ENCODE data around the gene TMEM150B. TPM values are rescaled to one million over a fixed set of nuclear protein-coding genes. Genes with fewer than 3 reads are reported as not detected.

Gene TMEM150B
- not detected in 2 replicates for total RNA-seq

GRCh38 chr19:55325172-55325571, at the start of gene TMEM150B:
Gene TMEM150B, minus strand, starts transcription at chr19:55325341. Its CDS starts 4,305 bp downstream, at chr19:55321036.

GRCh38 chr19:55370305-55370988, 45.3 kb upstream of the TMEM150B start, which contains the start of gene IL11:
Gene IL11, minus strand, starts transcription at chr19:55370463. Its CDS starts 153 bp downstream, at chr19:55370310.

GRCh38 chr19:55362990-55363716, 38.0 kb upstream of the TMEM150B start, which contains the start of gene GARIN5B:
Gene GARIN5B, minus strand, starts transcription at chr19:55363260. Its CDS starts 194 bp downstream, at chr19:55363066.

GRCh38 chr19:55354698-55355212, 29.6 kb upstream of the TMEM150B start, which contains the start of gene COX6B2:
Gene COX6B2, minus strand, starts transcription at chr19:55354719. Its CDS starts 198 bp downstream, at chr19:55354521.

GRCh38 chr19:55339105-55339888, 14.2 kb upstream of the TMEM150B start, which contains the start of gene KMT5C:
Gene KMT5C, plus strand, starts transcription at chr19:55339876. Its CDS starts 2,061 bp downstream, at chr19:55341937.

GRCh38 chr19:55283548-55284377, 41.4 kb downstream of the TMEM150B start, which contains the start of gene BRSK1:
Gene BRSK1, plus strand, starts transcription at chr19:55283997. Its CDS starts 446 bp downstream, at chr19:55284443.

GRCh38 chr19:55279770-55280643, 45.1 kb downstream of the TMEM150B start, which contains the start of gene HSPBP1:
Gene HSPBP1, minus strand, starts transcription at chr19:55280110. Its CDS starts 502 bp downstream, at chr19:55279608.

Other genes with a start within 250 kb of the TMEM150B start
- 112 and 125 TPM in 2 replicates for gene EPS8L1, start 249.5 kb downstream of the TMEM150B start, total RNA-seq
- 36.5 and 41.4 TPM in 2 replicates for gene PPP1R12C, start 207.7 kb downstream of the TMEM150B start, total RNA-seq
- gene TNNT1, start 176.1 kb downstream of the TMEM150B start, total RNA-seq = 12.3 and 18.7 TPM in 2 replicates
- gene TNNI3, start 167.6 kb downstream of the TMEM150B start, total RNA-seq = not detected in 2 replicates
- gene DNAAF3, start 158.7 kb downstream of the TMEM150B start, total RNA-seq = 1.1 and 3.1 TPM in 2 replicates
- gene SYT5, start 145.1 kb downstream of the TMEM150B start, total RNA-seq = not detected in 2 replicates
- 0.21 TPM in 1 of 2 replicates, not detected in the other for gene PTPRH, start 115.8 kb downstream of the TMEM150B start, total RNA-seq
- gene TMEM86B, start 96.6 kb downstream of the TMEM150B start, total RNA-seq = 1.1 and 2.4 TPM in 2 replicates
- gene PPP6R1, start 66.3 kb downstream of the TMEM150B start, total RNA-seq = 38.7 and 50.4 TPM in 2 replicates
- gene HSPBP1, start 45.2 kb downstream of the TMEM150B start, total RNA-seq = 61.6 and 84.8 TPM in 2 replicates
- 1.6 and 5.0 TPM in 2 replicates for gene BRSK1, start 41.3 kb downstream of the TMEM150B start, total RNA-seq
- gene KMT5C, start 14.5 kb upstream of the TMEM150B start, total RNA-seq = 14.7 and 18.8 TPM in 2 replicates
- gene COX6B2, start 29.4 kb upstream of the TMEM150B start, total RNA-seq = 0.35 TPM in 1 of 2 replicates, not detected in the other
- gene GARIN5B, start 37.9 kb upstream of the TMEM150B start, total RNA-seq = not detected in 2 replicates
- gene IL11, start 45.1 kb upstream of the TMEM150B start, total RNA-seq = 5.5 and 6.1 TPM in 2 replicates
- gene TMEM190, start 51.5 kb upstream of the TMEM150B start, total RNA-seq = not detected in 2 replicates
- 11.8 and 33.3 TPM in 2 replicates for gene TMEM238, start 59.0 kb upstream of the TMEM150B start, total RNA-seq
- 279 and 544 TPM in 2 replicates for gene RPL28, start 60.6 kb upstream of the TMEM150B start, total RNA-seq
- gene UBE2S, start 82.4 kb upstream of the TMEM150B start, total RNA-seq = 144 and 190 TPM in 2 replicates
- gene SHISA7, start 118.0 kb upstream of the TMEM150B start, total RNA-seq = not detected in 2 replicates
- gene ISOC2, start 136.3 kb upstream of the TMEM150B start, total RNA-seq = 70.7 and 87.7 TPM in 2 replicates
- not detected in 2 replicates for gene C19orf85, start 139.4 kb upstream of the TMEM150B start, total RNA-seq
- 3.7 and 10.4 TPM in 2 replicates for gene ZNF628, start 151.3 kb upstream of the TMEM150B start, total RNA-seq
- gene NAT14, start 159.8 kb upstream of the TMEM150B start, total RNA-seq = 16.7 and 39.8 TPM in 2 replicates
- gene SSC5D, start 163.1 kb upstream of the TMEM150B start, total RNA-seq = 0.09 TPM in 1 of 2 replicates, not detected in the other
- gene SBK2, start 211.8 kb upstream of the TMEM150B start, total RNA-seq = not detected in 2 replicates
- not detected in 2 replicates for gene SBK3, start 220.2 kb upstream of the TMEM150B start, total RNA-seq